Ammon's horn (tissue), 1 donor: ENCODE data around the gene CDH3.

Experiments
- DNase-seq: peaks from one replicate; pipeline ENCODE4 v3.0.0-alpha.2; 2016; ENCODE audit warnings: low spot score

CDH3 gene

DNA sequence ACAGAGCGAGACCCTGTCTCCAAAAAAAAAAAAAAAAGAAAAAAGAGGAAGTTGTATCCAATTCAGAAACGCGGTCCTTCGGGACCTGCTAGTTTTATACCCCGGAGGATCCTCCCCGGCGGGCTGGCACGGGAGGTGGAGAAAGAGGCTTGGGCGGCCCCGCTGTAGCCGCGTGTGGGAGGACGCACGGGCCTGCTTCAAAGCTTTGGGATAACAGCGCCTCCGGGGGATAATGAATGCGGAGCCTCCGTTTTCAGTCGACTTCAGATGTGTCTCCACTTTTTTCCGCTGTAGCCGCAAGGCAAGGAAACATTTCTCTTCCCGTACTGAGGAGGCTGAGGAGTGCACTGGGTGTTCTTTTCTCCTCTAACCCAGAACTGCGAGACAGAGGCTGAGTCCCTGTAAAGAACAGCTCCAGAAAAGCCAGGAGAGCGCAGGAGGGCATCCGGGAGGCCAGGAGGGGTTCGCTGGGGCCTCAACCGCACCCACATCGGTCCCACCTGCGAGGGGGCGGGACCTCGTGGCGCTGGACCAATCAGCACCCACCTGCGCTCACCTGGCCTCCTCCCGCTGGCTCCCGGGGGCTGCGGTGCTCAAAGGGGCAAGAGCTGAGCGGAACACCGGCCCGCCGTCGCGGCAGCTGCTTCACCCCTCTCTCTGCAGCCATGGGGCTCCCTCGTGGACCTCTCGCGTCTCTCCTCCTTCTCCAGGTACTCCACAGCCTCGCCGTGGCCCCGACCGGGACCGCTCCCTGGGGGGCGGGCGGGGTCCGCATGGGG lies at the start of gene CDH3:
Gene CDH3 (plus strand): TSS at position 596 of the 779 bp plus-strand sequence. CDS start 70 bp downstream, at position 666.
- DNase-seq = peak; percentile 6

DNA sequence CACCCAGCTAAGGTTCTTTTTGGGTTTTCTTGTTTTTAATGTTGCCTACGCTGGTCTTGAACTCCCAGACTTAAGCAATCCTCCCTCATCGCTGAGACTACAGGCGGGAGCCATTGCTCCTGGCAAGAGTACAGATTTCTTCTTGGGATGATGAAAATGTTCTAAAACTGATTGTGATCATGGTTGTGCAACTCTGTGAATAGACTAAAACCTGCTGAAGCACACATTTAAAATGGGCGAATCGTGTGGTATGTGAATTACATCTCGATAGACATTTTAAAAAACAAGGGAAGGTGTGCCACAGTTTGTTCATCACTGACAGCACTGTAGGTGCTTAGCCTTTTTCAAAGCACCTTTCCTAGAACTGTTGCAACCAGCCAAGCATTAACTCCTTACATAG lies 48.8 kb upstream of the CDH3 start:
- DNase-seq = no peak

DNA sequence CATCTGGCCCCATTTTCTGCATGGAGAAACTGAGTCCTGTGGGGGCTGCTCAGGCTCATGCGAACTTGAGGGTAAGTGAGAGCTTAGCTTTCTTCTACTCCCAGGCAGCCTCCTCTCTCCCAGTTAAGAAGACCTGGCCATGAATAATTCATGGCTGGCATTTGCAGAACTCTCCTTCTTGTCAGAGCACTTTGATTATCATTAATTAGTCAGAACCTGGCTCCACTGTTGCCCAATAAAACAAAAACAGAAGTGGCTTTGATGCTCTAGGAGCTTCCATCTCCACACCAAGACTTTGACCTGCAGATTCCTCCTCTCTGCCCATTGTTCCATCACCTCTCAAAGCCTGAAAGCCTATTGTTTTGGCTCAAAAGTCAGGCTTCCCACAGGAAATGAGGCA lies 45.5 kb upstream of the CDH3 start:
- no peak for DNase-seq

DNA sequence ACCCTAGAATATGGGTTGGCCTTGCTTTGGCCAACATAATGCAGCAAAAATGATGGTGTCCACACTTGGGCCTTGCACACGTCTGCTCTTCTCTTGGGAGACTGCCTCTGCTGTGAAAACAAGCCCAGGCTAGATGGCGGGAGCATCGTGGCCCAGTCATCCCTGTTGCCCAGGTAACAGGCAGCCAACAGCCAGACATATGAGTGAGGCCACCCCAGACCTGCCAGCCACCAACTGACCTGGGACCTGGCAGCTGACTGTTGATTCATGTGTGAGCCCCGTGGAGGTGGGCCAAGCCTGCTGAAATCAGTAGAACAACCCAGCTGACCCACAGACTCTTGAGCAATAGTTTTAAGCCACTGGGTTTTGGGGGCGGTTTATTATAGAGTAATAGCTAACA lies 39.4 kb upstream of the CDH3 start:
- DNase-seq = no peak

GRCh38 chr16:68607443-68607842 lies 37.7 kb upstream of the CDH3 start:
- DNase-seq = no peak

- no peak for DNase-seq
Observed at GRCh38 chr16:68608330-68608729, 36.8 kb upstream of the CDH3 start.

DNA sequence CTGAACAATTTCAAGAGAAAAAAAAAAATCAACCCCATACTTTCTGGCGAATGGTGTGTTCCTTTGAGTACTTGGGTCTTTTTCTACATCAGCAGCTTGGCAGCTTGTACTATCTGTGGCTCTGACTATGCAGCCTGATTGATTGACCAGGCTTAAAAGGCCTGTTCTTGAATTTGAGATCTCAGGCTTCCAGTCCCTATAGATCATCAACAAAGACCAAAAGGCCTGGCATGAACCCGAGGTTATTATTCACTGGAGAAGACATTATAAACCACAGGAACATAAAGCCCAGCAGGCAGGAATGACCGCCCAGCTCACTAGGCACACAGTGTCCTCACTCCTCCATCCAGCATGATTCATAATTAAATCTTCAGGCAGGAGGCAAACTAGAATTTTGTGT lies 32.1 kb upstream of the CDH3 start:
- no peak for DNase-seq

DNA sequence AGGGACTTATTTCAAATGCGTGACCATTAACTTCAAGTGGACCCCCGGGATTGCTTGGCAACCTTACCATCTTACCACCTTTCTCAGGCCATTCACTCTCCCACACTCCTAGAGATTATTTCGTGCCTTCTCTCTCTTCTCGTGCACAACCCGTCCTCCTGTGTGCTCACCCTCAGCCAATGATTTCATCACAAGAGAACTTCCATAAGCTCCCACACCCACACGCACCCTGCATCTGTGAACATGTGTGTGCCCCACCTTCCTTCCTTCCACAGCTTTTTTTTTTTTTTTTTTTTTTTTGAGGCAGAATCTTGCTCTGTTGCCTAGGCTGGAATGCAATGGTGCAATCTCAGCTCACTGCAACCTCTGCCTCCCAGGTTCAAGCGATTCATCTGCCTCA lies 27.4 kb upstream of the CDH3 start:
- DNase-seq = no peak

GRCh38 chr16:68626557-68626956 lies 18.6 kb upstream of the CDH3 start:
- no peak for DNase-seq

GRCh38 chr16:68627951-68628425 lies 17.1 kb upstream of the CDH3 start:
- DNase-seq = no peak

DNA sequence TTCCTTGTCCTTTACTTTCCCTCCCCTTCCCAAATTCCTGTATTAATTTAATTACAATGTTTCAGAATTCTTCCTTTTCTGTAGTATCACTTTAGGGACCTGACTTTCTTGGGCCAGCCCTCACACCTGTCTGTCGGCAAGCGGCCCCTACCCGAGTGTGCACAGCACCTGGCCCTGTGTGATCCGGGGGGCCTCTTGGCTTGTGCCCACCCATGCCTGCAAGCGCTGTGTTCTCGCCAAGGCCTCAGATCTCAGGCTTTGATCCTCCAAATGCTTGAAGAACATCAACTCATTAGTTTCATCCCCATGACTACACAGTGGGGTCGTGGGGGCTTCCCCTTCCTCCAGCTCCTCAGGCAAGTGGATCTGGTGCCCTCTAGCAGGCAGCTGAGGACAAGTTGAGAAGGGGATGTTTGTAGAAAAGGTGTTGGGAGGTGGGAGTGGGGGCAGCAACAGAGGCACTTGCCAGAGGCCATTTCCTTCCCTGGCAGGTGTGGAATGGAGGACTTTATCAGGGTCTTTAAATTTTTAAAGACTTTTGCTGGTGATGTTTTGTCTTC lies 15.7 kb upstream of the CDH3 start:
- no peak for DNase-seq

DNA sequence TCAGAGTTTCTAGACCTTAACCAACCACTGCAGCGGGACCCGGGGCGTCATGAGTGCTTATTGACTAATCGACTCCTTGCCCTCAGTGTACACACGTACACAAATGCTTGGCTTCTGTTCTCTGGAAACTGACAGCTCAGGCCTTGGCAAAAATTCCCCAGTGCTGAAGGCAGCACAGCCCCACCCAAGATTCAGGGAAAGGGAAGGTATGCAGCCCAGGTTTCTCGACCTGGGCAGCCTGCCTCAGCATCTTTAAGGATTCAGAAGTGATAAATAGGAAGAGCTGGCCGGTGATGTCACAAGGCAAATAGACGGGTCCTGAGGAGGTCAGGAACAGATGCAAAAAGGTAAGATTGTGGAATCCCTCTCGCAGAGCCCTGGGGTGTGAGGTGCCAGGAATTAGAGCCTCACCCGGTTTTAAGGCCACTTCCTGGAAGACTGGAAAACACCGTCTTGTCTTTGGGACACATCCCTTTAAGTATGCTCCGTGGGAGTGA lies 9.0 kb upstream of the CDH3 start:
- DNase-seq = no peak

GRCh38 chr16:68636818-68637217 lies 8.3 kb upstream of the CDH3 start:
- no peak for DNase-seq

- no peak for DNase-seq
Observed at GRCh38 chr16:68640972-68641371, 4.1 kb upstream of the CDH3 start.

DNA sequence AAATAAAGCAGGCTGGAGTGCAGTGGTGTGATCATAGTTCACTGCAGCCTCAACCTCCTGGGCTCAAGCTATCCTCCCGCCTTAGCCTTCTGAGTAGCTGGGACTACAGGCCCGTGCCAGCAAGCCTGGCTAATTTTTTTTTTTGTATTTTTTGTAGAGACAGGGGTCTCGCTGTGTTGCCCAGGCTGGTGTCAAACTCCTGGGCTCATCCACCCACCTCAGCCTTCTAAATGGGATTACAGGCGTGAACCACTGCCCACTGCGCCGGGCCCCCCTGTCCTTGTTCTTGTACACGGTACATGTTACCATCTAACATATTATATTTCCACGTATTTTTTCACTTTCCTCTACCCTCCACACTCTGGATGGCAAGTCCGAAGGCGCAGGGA lies 3.1 kb upstream of the CDH3 start:
- no peak for DNase-seq

DNA sequence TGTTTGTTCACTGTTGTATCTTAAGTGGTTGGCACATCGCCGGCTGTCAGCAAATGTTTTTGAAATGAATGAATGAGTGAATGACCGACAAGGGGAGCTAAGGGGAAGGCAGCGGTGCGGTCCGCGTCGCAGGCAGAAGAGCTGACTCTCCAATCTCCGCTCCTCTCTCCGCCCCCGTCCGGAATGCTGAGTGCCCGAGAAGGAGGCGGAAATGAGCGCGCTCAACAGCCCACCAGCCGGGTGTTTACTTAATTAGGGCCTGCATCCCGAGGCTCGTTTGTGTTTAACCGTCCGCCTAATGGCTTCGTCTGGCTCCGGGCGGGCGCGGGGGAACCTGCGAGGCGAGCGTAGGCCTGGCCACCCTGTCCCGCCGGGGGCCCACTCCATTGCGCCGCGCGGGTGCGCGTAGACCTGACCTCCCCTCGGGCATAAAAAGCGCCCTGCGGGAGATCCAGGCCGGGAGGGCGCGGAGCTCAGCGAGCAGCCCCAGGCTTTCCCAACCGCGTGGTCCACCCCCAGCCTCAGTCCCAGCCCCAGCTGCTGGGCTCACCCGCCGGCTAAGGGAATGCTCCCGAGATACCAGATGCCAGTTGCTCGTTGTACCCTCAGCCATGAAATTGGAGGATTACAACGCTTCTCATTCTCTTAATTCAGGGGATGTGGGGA lies 2.5 kb upstream of the CDH3 start:
- DNase-seq = peak; percentile 13

GRCh38 chr16:68643227-68643626 lies 1.9 kb upstream of the CDH3 start:
- DNase-seq = no peak

DNA sequence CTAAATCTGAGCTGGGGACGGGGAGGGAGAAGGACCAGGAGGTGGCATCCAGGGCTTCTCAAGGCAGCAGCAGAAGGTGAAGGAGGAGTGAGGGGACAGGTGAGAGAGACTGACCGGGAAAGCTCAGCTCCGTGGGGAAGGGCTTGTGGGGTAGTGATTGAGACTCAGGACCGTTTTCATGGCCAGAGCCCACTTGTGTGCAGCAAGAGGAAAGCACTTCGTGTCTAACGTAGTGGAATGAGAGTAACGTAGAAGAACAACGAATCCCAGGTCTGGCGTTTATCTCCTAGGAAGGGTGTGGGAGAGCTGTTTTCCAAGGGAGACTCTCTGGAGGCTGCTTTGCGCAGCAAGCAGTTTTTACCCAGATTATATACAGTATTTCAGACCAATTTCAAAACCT lies 1.3 kb upstream of the CDH3 start:
- no peak for DNase-seq

GRCh38 chr16:68644296-68644695 lies 814 bp upstream of the CDH3 start:
- no peak for DNase-seq

GRCh38 chr16:68645494-68646388 lies 631 bp downstream of the CDH3 start:
- DNase-seq = no peak

DNA sequence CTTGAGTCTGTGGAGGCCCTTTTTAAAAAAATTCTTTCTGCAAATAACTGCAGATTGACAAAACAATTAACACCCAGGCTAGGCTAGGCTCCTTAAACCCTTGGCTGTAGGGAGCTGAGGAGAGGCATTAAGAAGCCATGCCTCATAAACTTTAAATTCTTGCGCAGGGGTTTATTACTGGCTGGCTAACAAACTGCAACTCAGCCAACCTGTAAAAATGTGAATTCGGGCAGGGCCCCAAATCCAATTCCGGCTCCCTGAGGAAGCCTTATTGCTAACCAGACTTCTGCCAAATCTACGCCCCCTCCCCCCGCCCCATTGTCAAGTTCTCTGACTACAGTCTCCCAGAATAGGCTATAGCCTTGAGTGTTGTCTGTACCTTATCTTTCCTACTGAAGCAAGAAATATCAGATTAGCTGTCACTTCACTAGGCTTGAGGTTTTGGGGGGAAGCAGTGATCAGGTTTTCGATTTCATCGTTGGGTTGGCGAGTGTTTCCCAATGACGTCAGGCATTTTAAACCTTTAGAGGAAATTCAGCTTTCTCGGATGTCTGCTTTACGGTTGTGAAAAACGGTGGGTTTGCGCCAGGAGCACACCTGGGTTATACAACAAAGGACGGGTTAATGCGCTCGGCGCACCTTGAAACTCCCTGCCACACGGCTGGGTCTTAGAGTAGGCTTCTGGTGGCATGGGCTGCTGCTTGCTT lies 2.0 kb downstream of the CDH3 start:
- DNase-seq = no peak
